Measurements from ENCODE around the gene TRIO. TPM values are rescaled to one million over a fixed set of nuclear protein-coding genes. Genes with fewer than 3 reads are reported as not detected.

The TRIO gene
- total and polyA plus RNA-seq, 2 of the 8 experiments (the other 6 are each of a cell fraction or from before 2014, with no cell fraction given): 35.1 to 69.1 TPM

GRCh38 chr5:14269395-14269794, 126.3 kb downstream of the TRIO start:
- CTCF ChIA-PET (ENCODE audit: partially characterized antibody): interaction anchor here (0.8 to 5.4 kb wide), 19 partner anchors 8 to 283 kb away, joined by 3 to 30 read pairs (median 7); partner anchors contain the start of gene TRIO
- Histone ChIP-seq H2AFZ (ENCODE audit: low read length) (no peak overlapping the region), H3K27ac (ENCODE audit: low read depth, low read length) (peak overlapping the region; percentile 64; the same call in 1 of the 2 replicates), H3K9me3 (ENCODE audit: insufficient read depth in 2 of 2, low read depth in 1 of 2, low read length in 1 of 2) (no peaks in the 10 kb centered on the region), H4K5ac (ENCODE audit: insufficient read length, low read depth, low read length) (no peak overlapping the region), H4K8ac (ENCODE audit: extremely low read depth, insufficient read depth, low read length) (no peak overlapping the region), H3K4me1 (replicated peaks in 1 of 4; ENCODE audit: control insufficient read depth in 3 of 4, insufficient read depth in 4 of 4, low read length in 3 of 4) (peaks cover 9 to 29% (median 20%) of the 10 kb centered on the region in 4 experiments), H2BK5ac (ENCODE audit: low read depth, low read length) (peak overlapping the region; percentile 71; the same call in 1 of the 2 replicates), H4K91ac (replicated peaks; ENCODE audit: insufficient read length, low read length) (no peak overlapping the region), H3K4me3 (ENCODE audit: extremely low read depth in 1 of 4, insufficient read depth in 2 of 4, low read depth in 3 of 4, low read length in 4 of 4) (peak overlapping the region in 1 of 4 experiments; percentile 25; a peak in 1 of 8 replicates), H2BK12ac (ENCODE audit: low read depth, low read length) (no peak overlapping the region), H3K56ac (replicated peaks; ENCODE audit: insufficient read length, low read depth, low read length) (no peak overlapping the region), H3K36me3 (ENCODE audit: control insufficient read depth in 2 of 4, insufficient read depth in 4 of 4, low read length in 3 of 4) (no peaks in the 10 kb centered on the region; a peak in 1 of 8 replicates), H3K79me1 (ENCODE audit: low read depth, low read length) (peaks cover 9% of the 10 kb centered on the region; the same call in 1 of the 2 replicates), H3K9ac (replicated peaks in 1 of 4; ENCODE audit: extremely low read depth in 1 of 4, low read depth in 3 of 4, low read length in 3 of 4) (no peak overlapping the region), H3K14ac (ENCODE audit: insufficient read length) (no peak overlapping the region), H3K79me2 (ENCODE audit: control insufficient read depth in 1 of 2, insufficient read depth in 2 of 2, low read length in 2 of 2) (peaks cover 8 to 84% of the 10 kb centered on the region in 2 experiments; a peak in 3 of 4 replicates), H3K4me2 (ENCODE audit: insufficient read depth in 1 of 2, low read depth in 2 of 2, low read length in 2 of 2) (peak overlapping the region; percentile 10 to 50; a peak in 3 of 4 replicates), H3K18ac (ENCODE audit: extremely low read depth, low read length) (no peak overlapping the region), H3K23me2 (ENCODE audit: low read depth, low read length) (no peaks in the 10 kb centered on the region), H2BK120ac (replicated peaks; ENCODE audit: low read depth, low read length) (no peak overlapping the region), H2BK20ac (ENCODE audit: low read length) (no peak overlapping the region), H3K4ac (replicated peaks; ENCODE audit: insufficient read length, low read depth, low read length) (no peak overlapping the region), H2BK15ac (ENCODE audit: low read length) (no peak overlapping the region), H3K27me3 (replicated peaks in 1 of 4; ENCODE audit: control insufficient read depth in 3 of 4, extremely low read depth in 1 of 4, insufficient read depth in 3 of 4, low read length in 3 of 4) (no peaks in the 10 kb centered on the region), H4K20me1 (replicated peaks in 1 of 2; ENCODE audit: control insufficient read depth in 1 of 2, insufficient read depth in 2 of 2, low read length in 2 of 2) (peaks cover 4 to 5% of the 10 kb centered on the region in 2 experiments), H3K23ac (ENCODE audit: insufficient read length) (no peak overlapping the region), H2AK5ac (ENCODE audit: low read depth, low read length) (no peak overlapping the region)
- FAIRE-seq (no peak), DNase-seq (ENCODE audit: low read depth in 1 of 2, low spot score in 2 of 2) (no peak)
- POLR2A ChIA-PET (ENCODE audit: partially characterized antibody): interaction anchor here (1.0 to 2.4 kb wide), 2 partner anchors 11 to 128 kb away, joined by 5 to 8 read pairs; no protein-coding TSS in a partner anchor
- TF ChIP-seq SP2 (IDR thresholded peaks at IDR 0.05; ENCODE audit: low read length): no peak
- TF ChIP-seq KDM5A (IDR thresholded peaks at IDR 0.05; ENCODE audit: low read length): no peak
- TF ChIP-seq RBBP5 (IDR thresholded peaks at IDR 0.05; ENCODE audit: borderline replicate concordance, low read depth, low read length): no peak
- TF ChIP-seq NANOG (IDR thresholded peaks at IDR 0.05; ENCODE audit: insufficient read depth, low read depth, low read length, poor library complexity, severe bottlenecking): peak; percentile 51
- TF ChIP-seq CTCF (IDR thresholded peaks at IDR 0.05; ENCODE audit: control extremely low read depth in 1 of 3, insufficient read depth in 1 of 3, low read depth in 1 of 3, low read length in 3 of 3): no peak
- 0 out of 2 replicates have a peak, but pooled peaks have one; percentile 9 for TF ChIP-seq TEAD4 (IDR thresholded peaks at IDR 0.05; ENCODE audit: low read depth, low read length)
- TF ChIP-seq TBP (IDR thresholded peaks at IDR 0.05; ENCODE audit: low read depth, low read length): 0 out of 2 replicates have a peak, but pooled peaks have one; percentile 12
- no peak for TF ChIP-seq RFX5 (IDR thresholded peaks at IDR 0.05; ENCODE audit: borderline replicate concordance, low read depth, low read length)
- no peak for TF ChIP-seq PHF8 (conservative IDR thresholded peaks at IDR 0.05; ENCODE audit: low read depth, low read length)
- no peak for TF ChIP-seq RNF2 (IDR thresholded peaks at IDR 0.05; ENCODE audit: borderline replicate concordance, low read depth, low read length, missing control alignments, poor library complexity, severe bottlenecking)
- WGBS, 2 experiments (ENCODE audit: extremely low coverage in 1 of 2, insufficient coverage in 1 of 2, insufficient read length in 1 of 2, insufficient replicate concordance in 2 of 2, low coverage in 1 of 2, low lambda C conversion rate in 2 of 2, missing lambda C conversion rate in 1 of 2): 31% methylated on average over 2 of the region's 2 CpGs; no CpG with 5 or more reads in 1 of the 2 experiments
